ENCODE measurements around the gene KLK8. TPM values are rescaled to one million over a fixed set of nuclear protein-coding genes. Genes with fewer than 3 reads are reported as not detected.
"Not testable (repeated sequence)": the region's sequence is repeated elsewhere in the genome, so short reads cannot be mapped to it uniquely, and the experiment has no call there.

KLK8 gene
- total RNA-seq, 2 donors from 2014 or later, result not detected

DNA sequence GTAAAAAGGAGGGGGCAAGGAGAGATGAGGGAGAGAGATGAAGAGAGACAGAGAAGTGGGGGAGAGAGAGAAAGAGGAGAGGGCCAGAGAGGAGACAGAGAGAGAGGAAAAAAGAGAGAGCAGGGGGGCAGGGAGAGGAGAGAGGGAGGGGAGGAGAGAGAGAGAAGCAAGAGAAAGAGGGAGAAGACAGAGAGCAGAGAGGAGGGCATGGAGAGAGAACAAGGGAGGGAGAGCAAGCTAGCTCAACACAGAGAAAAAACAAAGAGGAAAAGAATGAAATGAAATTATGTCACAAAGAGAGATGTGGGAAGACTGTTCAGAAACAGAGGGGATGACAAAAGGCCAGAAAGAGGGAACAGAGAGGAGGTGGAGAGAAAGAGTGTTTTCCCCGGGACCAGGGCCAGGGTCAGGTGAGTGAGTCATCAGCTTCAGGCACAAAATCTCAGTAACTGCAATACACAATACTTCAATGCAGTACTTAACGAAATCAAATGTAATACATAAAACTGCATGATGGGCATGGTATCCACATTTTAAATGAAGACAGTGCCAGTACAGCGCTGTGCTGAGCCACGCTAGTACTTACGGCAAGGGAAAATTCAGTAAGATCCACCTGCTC, 22.5 kb downstream of the KLK8 start:
- intact Hi-C loops (cut with DNase I), result no loop called here
- DNase-seq, result no peak
- Histone ChIP-seq H3K36me3 (no peaks in the 10 kb centered on the region), H3K27me3 (no peaks in the 10 kb centered on the region), H3K9ac (ENCODE audit: low read depth in 2 of 2, low read length in 2 of 2) (no peak overlapping the region), H3K9me3 (no peaks in the 10 kb centered on the region), H3K4me1 (no peaks in the 10 kb centered on the region), H3K27ac (no peak overlapping the region), H3K4me3 (no peak overlapping the region)
- TF ChIP-seq, protein P1, sequence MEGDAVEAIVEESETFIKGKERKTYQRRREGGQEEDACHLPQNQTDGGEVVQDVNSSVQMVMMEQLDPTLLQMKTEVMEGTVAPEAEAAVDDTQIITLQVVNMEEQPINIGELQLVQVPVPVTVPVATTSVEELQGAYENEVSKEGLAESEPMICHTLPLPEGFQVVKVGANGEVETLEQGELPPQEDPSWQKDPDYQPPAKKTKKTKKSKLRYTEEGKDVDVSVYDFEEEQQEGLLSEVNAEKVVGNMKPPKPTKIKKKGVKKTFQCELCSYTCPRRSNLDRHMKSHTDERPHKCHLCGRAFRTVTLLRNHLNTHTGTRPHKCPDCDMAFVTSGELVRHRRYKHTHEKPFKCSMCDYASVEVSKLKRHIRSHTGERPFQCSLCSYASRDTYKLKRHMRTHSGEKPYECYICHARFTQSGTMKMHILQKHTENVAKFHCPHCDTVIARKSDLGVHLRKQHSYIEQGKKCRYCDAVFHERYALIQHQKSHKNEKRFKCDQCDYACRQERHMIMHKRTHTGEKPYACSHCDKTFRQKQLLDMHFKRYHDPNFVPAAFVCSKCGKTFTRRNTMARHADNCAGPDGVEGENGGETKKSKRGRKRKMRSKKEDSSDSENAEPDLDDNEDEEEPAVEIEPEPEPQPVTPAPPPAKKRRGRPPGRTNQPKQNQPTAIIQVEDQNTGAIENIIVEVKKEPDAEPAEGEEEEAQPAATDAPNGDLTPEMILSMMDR (IDR thresholded peaks at IDR 0.05), result no peak

DNA sequence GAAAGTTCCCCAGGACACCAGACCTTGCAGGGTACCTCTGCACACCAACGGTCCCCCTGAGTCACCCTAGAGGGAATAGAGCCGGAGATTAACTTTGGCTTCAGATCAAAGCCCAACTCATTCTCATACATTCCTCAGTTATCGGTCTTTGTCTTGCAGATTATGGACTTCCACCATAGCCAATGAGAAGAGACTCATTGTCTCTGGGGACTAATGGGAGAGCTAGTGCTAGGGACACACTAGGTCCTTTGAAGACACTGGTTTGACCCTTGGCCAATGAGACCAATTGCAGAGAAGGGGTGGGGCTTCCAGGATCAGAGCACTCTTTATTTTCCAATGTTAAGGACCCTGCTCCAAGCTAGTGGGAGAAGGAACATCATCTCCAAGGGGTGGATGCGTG, 23.8 kb downstream of the KLK8 start:
- DNase-seq, result no peak
- H3K4me3 ChIP-seq, result no peak overlapping the region
- no peak overlapping the region for H3K27ac ChIP-seq
- H3K4me1 ChIP-seq, result no peaks in the 10 kb centered on the region
- H3K27me3 ChIP-seq, result no peaks in the 10 kb centered on the region
- TF ChIP-seq, protein P1 (IDR thresholded peaks at IDR 0.05), result no peak
- no peak overlapping the region for H3K9ac ChIP-seq (ENCODE audit: low read depth in 2 of 2, low read length in 2 of 2)
- H3K36me3 ChIP-seq, result no peaks in the 10 kb centered on the region
- no peaks in the 10 kb centered on the region for H3K9me3 ChIP-seq
- intact Hi-C loops (cut with DNase I), result no loop called here

DNA sequence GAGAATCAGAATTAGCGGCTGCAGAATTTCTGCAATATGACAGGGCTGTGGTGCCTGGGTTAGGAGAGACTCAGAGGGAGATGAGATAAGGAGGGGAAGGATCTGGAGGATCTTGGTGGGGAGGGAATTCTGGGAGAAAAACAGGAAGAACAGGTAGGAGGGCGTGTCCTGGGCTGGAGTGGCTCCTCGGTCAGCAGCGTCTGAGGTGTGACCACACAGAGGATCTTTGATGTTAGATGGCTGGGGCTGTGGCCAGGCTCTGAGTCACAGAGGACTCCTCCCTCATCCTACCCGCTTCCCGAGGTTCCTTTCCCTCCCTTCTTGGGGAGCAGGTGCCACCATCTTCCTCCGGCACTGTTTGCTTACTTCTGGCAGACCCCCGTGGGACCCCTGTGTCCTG, 25.6 kb downstream of the KLK8 start:
- Histone ChIP-seq H3K27ac (no peak overlapping the region), H3K36me3 (no peaks in the 10 kb centered on the region), H3K4me3 (no peak overlapping the region), H3K9ac (ENCODE audit: low read depth in 2 of 2, low read length in 2 of 2) (no peak overlapping the region), H3K4me1 (no peaks in the 10 kb centered on the region), H3K9me3 (no peaks in the 10 kb centered on the region), H3K27me3 (no peaks in the 10 kb centered on the region)
- peak; percentile 19 for DNase-seq
- intact Hi-C loops (cut with DNase I), result no loop called here
- TF ChIP-seq, protein P1 (IDR thresholded peaks at IDR 0.05), result no peak

DNA sequence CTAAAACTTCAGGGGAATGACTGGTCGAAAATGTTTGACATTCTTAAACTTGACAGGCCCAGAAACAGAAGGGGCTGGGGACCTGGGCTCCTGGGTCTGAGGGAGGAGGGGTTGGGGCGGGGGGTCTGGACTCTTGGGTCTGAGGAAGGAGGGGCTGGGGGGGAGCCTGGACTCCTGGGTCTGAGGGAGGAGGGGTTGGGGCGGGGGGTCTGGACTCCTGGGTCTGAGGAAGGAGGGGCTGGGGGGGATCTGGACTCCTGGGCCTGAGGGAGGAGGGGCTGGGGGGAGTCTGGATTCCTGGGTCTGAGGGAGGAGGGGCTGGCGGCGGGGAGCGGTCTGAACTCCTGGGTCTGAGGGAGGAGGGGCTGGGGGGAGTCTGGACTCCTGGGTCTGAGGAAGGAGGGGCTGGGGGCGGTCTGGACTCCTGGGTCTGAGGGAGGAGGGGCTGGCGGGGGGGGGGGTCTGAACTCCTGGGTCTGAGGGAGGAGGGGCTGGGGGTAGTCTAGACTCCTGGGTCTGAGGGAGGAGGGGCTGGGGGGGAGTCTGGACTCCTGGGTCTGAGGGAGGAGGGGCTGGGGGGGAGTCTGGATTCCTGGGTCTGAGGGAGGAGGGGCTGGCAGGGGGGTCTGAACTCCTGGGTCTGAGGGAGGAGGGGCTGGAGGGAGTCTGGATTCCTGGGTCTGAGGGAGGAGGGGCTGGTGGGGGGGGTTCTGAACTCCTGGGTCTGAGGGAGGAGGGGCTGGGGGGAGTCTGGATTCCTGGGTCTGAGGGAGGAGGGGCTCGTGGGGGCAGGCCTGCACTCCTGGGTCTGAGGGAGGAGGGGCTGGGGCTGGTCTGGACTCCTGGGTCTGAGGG, 26.5 kb downstream of the KLK8 start:
- no peaks in the 10 kb centered on the region for H3K9me3 ChIP-seq
- H3K4me3 ChIP-seq, result no peak overlapping the region
- H3K4me1 ChIP-seq, result no peaks in the 10 kb centered on the region
- H3K27me3 ChIP-seq, result no peaks in the 10 kb centered on the region
- intact Hi-C loops (cut with DNase I), result no loop called here
- H3K9ac ChIP-seq (ENCODE audit: low read depth in 2 of 2, low read length in 2 of 2), result no peak overlapping the region
- no peak overlapping the region for H3K27ac ChIP-seq
- TF ChIP-seq, protein P1 (IDR thresholded peaks at IDR 0.05), result no peak
- no peaks in the 10 kb centered on the region for H3K36me3 ChIP-seq
- no peak for DNase-seq

DNA sequence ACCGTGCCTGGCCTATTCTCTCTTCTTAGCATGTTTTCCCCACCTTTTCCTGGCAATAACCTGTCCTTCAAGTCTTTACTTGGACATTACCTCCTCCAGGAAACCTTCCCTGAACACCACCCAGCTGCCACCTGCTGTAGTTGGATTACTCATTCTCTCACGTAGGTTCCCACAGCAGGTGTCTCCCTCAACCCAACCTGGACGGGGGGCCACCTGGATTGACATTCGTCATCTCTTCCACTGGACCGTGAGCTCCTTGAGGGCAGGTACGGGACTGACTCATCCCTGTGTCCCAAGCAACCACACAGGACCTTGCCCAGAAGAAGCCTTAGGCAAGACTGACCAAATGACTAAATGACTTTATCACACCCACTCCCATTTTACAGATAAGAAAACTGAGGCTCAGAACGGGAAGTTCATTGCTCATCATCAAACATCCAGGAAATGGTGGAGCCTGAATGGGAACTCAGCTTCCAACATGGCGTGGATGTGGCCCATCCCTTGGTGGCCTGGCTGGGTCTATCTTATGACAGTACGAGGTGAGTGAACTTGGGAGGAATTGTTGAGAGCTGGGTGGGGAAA, 28.5 kb downstream of the KLK8 start:
- no peaks in the 10 kb centered on the region for H3K36me3 ChIP-seq
- no peak overlapping the region for H3K4me3 ChIP-seq
- no peaks in the 10 kb centered on the region for H3K9me3 ChIP-seq
- no peak overlapping the region for H3K27ac ChIP-seq
- H3K27me3 ChIP-seq, result no peaks in the 10 kb centered on the region
- H3K9ac ChIP-seq (ENCODE audit: low read depth in 2 of 2, low read length in 2 of 2), result no peak overlapping the region
- TF ChIP-seq, protein P1 (IDR thresholded peaks at IDR 0.05), result no peak
- no peak for DNase-seq
- intact Hi-C loops (cut with DNase I), result no loop called here
- no peaks in the 10 kb centered on the region for H3K4me1 ChIP-seq

DNA sequence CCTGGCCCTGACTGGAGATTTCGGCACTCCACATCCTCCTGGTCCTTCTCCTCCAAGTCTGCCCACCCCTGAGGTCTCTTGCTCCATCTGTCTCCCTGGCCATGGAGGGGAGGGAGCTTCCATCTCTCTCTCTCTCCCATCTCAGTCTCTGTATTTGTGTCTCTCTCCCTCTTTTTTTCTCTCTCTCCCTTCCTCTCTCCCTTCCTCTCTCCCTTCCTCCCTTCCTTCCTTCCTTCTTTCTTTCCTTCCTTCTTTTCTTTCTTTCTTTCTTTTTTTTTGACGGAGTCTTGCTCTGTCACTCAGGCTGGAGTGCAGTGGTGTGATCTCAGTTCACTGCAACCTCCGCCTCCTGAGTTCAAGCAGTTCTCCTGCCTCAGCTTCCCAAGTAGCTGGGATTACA, 31.6 kb downstream of the KLK8 start:
- intact Hi-C loops (cut with DNase I); H3K27me3 ChIP-seq; H3K36me3 ChIP-seq; H3K4me3 ChIP-seq; H3K9me3 ChIP-seq; H3K27ac ChIP-seq; H3K4me1 ChIP-seq; H3K9ac ChIP-seq (ENCODE audit: low read depth in 2 of 2, low read length in 2 of 2); DNase-seq: not testable (repeated sequence)
